Measurements from ENCODE around the gene CATSPERD.
"Not testable (repeated sequence)": the region's sequence is repeated elsewhere in the genome, so short reads cannot be mapped to it uniquely, and the experiment has no call there.

DNA sequence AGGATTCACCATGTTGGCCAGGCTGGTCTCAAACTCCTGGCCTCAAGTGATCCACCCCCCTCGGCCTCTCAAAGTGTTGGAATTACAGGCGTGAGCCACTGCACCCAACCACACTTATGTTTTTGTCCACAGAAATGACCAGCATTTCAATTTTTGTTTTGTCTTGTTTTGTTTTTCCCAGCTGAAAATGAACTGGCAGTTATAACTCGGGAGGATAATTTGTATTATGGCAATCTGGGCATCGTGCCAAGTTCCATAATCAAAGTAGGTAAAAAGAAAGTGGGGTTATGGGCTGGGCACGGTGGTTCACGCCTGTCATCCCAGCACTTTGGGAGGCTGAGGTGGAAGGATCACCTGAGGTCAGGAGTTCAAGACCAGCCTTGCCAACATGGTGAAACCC lies 28.5 kb downstream of the CATSPERD start:
- not testable (repeated sequence) for TF ChIP-seq RORB (CRISPR knock-in tag; IDR thresholded peaks at IDR 0.05); GTF2I (CRISPR knock-in tag; conservative IDR thresholded peaks at IDR 0.05); ELF4 (CRISPR knock-in tag; IDR thresholded peaks at IDR 0.05; ENCODE audit: low read depth); ZBTB21 (CRISPR knock-in tag; IDR thresholded peaks at IDR 0.05; ENCODE audit: borderline replicate concordance)
- TF ChIP-seq, protein P1, sequence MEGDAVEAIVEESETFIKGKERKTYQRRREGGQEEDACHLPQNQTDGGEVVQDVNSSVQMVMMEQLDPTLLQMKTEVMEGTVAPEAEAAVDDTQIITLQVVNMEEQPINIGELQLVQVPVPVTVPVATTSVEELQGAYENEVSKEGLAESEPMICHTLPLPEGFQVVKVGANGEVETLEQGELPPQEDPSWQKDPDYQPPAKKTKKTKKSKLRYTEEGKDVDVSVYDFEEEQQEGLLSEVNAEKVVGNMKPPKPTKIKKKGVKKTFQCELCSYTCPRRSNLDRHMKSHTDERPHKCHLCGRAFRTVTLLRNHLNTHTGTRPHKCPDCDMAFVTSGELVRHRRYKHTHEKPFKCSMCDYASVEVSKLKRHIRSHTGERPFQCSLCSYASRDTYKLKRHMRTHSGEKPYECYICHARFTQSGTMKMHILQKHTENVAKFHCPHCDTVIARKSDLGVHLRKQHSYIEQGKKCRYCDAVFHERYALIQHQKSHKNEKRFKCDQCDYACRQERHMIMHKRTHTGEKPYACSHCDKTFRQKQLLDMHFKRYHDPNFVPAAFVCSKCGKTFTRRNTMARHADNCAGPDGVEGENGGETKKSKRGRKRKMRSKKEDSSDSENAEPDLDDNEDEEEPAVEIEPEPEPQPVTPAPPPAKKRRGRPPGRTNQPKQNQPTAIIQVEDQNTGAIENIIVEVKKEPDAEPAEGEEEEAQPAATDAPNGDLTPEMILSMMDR (IDR thresholded peaks at IDR 0.05): not testable (repeated sequence)
- TF ChIP-seq, protein P2, sequence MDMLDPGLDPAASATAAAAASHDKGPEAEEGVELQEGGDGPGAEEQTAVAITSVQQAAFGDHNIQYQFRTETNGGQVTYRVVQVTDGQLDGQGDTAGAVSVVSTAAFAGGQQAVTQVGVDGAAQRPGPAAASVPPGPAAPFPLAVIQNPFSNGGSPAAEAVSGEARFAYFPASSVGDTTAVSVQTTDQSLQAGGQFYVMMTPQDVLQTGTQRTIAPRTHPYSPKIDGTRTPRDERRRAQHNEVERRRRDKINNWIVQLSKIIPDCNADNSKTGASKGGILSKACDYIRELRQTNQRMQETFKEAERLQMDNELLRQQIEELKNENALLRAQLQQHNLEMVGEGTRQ (CRISPR knock-in tag; IDR thresholded peaks at IDR 0.05): not testable (repeated sequence)
- TF ChIP-seq, protein P3, sequence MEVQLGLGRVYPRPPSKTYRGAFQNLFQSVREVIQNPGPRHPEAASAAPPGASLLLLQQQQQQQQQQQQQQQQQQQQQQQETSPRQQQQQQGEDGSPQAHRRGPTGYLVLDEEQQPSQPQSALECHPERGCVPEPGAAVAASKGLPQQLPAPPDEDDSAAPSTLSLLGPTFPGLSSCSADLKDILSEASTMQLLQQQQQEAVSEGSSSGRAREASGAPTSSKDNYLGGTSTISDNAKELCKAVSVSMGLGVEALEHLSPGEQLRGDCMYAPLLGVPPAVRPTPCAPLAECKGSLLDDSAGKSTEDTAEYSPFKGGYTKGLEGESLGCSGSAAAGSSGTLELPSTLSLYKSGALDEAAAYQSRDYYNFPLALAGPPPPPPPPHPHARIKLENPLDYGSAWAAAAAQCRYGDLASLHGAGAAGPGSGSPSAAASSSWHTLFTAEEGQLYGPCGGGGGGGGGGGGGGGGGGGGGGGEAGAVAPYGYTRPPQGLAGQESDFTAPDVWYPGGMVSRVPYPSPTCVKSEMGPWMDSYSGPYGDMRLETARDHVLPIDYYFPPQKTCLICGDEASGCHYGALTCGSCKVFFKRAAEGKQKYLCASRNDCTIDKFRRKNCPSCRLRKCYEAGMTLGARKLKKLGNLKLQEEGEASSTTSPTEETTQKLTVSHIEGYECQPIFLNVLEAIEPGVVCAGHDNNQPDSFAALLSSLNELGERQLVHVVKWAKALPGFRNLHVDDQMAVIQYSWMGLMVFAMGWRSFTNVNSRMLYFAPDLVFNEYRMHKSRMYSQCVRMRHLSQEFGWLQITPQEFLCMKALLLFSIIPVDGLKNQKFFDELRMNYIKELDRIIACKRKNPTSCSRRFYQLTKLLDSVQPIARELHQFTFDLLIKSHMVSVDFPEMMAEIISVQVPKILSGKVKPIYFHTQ (CRISPR knock-in tag; IDR thresholded peaks at IDR 0.05): not testable (repeated sequence)
- TF ChIP-seq, protein P4, sequence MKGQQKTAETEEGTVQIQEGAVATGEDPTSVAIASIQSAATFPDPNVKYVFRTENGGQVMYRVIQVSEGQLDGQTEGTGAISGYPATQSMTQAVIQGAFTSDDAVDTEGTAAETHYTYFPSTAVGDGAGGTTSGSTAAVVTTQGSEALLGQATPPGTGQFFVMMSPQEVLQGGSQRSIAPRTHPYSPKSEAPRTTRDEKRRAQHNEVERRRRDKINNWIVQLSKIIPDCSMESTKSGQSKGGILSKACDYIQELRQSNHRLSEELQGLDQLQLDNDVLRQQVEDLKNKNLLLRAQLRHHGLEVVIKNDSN (CRISPR knock-in tag; IDR thresholded peaks at IDR 0.05): not testable (repeated sequence)
- TF ChIP-seq, protein P5, sequence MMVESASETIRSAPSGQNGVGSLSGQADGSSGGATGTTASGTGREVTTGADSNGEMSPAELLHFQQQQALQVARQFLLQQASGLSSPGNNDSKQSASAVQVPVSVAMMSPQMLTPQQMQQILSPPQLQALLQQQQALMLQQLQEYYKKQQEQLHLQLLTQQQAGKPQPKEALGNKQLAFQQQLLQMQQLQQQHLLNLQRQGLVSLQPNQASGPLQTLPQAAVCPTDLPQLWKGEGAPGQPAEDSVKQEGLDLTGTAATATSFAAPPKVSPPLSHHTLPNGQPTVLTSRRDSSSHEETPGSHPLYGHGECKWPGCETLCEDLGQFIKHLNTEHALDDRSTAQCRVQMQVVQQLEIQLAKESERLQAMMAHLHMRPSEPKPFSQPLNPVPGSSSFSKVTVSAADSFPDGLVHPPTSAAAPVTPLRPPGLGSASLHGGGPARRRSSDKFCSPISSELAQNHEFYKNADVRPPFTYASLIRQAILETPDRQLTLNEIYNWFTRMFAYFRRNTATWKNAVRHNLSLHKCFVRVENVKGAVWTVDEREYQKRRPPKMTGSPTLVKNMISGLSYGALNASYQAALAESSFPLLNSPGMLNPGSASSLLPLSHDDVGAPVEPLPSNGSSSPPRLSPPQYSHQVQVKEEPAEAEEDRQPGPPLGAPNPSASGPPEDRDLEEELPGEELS (CRISPR knock-in tag; IDR thresholded peaks at IDR 0.05): not testable (repeated sequence)
